Thoracic aorta (tissue), 2 donors: ENCODE results near the gene DGLUCY. TPM values are rescaled to one million over a fixed set of nuclear protein-coding genes. Genes with fewer than 3 reads are reported as not detected.

Experiments used
- ATAC-seq: fragments of 150-250 bp; one replicate; pipeline ENCODE4 v1.8.0; 2017; ENCODE audit warnings: low read depth; ENCODE audit not compliant: insufficient number of reproducible peaks, low FRiP score
- DNase-seq: peaks from one replicate; pipeline ENCODE4 v3.0.0-alpha.2; 2020; ENCODE audit warnings: low spot score
- H3K27ac ChIP-seq, 2 donors: fragments of 200-600 bp; sonication (generic); 1 replicate in 1 of 2; 2 replicates in 1 of 2; pipeline ENCODE4 v1.5.1; 2016; ENCODE audit warnings: mild to moderate bottlenecking in 2 of 2, moderate library complexity in 2 of 2
- H3K27me3 ChIP-seq: fragments of 200-600 bp; sonication (generic); replicated peaks from 2 replicates; pipeline ENCODE4 v1.6.0; 2016; ENCODE audit warnings: mild to moderate bottlenecking; ENCODE audit not compliant: insufficient read depth
- H3K36me3 ChIP-seq: fragments of 200-600 bp; sonication (generic); one replicate; pipeline ENCODE4 v1.5.1; 2016
- H3K4me1 ChIP-seq, 2 donors: fragments of 200-600 bp; sonication (generic); 1 replicate in 1 of 2; 2 replicates in 1 of 2; pipeline versions ENCODE4 v1.5.1 to v1.6.0; 2016; ENCODE audit warnings: low read depth in 2 of 2, mild to moderate bottlenecking in 1 of 2; ENCODE audit not compliant: control insufficient read depth in 1 of 2
- H3K4me3 ChIP-seq: fragments of 200-600 bp; sonication (generic); 2 replicates; pipeline ENCODE4 v1.5.1; 2016; ENCODE audit warnings: mild to moderate bottlenecking
- H3K9me3 ChIP-seq: fragments of 200-600 bp; sonication (generic); 2 replicates; pipeline ENCODE4 v1.5.1; 2016
- CTCF ChIP-seq: fragments of 200-600 bp; sonication (generic); IDR thresholded peaks from one replicate; pipeline ENCODE4 v1.5.1; 2019; ENCODE audit warnings: antibody characterized with exemption
- total RNA-seq, 2 donors: library from RNA; depleted of rRNA; stranded (reverse); fragments of >200 nt; gene quantifications; one replicate each; pipeline versions ENCODE4 v1.1.0 to v1.2.3, GENCODE V29; 2016

The DGLUCY gene
- total RNA-seq, 2 donors from 2014 or later = 24.4 to 36.7 TPM

- no peak for TF ChIP-seq CTCF
- ATAC-seq (no peak), DNase-seq (peak; percentile 83)
- Histone ChIP-seq H3K27me3 (no peaks in the 10 kb centered on the region), H3K36me3 (no peaks in the 10 kb centered on the region), H3K9me3 (no peaks in the 10 kb centered on the region), H3K27ac (peak overlapping the region; percentile 9 to 43), H3K4me3 (no peak overlapping the region), H3K4me1 (peaks cover 13 to 22% of the 10 kb centered on the region in 2 donors)
Observed at GRCh38 chr14:91143862-91144261, 30.0 kb downstream of the DGLUCY start.

- Histone ChIP-seq H3K4me1 (peaks cover 15 to 27% of the 10 kb centered on the region in 2 donors), H3K27me3 (no peaks in the 10 kb centered on the region), H3K27ac (peak overlapping the region; percentile 9 to 43), H3K9me3 (no peaks in the 10 kb centered on the region), H3K4me3 (no peak overlapping the region), H3K36me3 (no peaks in the 10 kb centered on the region)
- TF ChIP-seq CTCF = no peak
- no peak for DNase-seq
- peak; percentile 54 for ATAC-seq
Observed at GRCh38 chr14:91144425-91145145, 30.7 kb downstream of the DGLUCY start.

- Histone ChIP-seq H3K9me3 (no peaks in the 10 kb centered on the region), H3K27me3 (no peaks in the 10 kb centered on the region), H3K27ac (no peak overlapping the region), H3K4me3 (no peak overlapping the region), H3K4me1 (peaks cover 15 to 27% of the 10 kb centered on the region in 2 donors), H3K36me3 (no peaks in the 10 kb centered on the region)
- no peak for ATAC-seq
- no peak for DNase-seq
- TF ChIP-seq CTCF = no peak
Observed at GRCh38 chr14:91145391-91146160, 31.7 kb downstream of the DGLUCY start.

GRCh38 chr14:91146661-91147060, 32.8 kb downstream of the DGLUCY start:
- Histone ChIP-seq H3K4me3 (no peak overlapping the region), H3K9me3 (no peaks in the 10 kb centered on the region), H3K4me1 (peaks cover 15 to 27% of the 10 kb centered on the region in 2 donors), H3K27me3 (no peaks in the 10 kb centered on the region), H3K27ac (no peak overlapping the region), H3K36me3 (no peaks in the 10 kb centered on the region)
- ATAC-seq = no peak
- TF ChIP-seq CTCF = no peak
- no peak for DNase-seq

- TF ChIP-seq CTCF = no peak
- Histone ChIP-seq H3K36me3 (no peaks in the 10 kb centered on the region), H3K27me3 (no peaks in the 10 kb centered on the region), H3K4me3 (no peak overlapping the region), H3K27ac (peak overlapping the region in 1 of 2 donors; percentile 40), H3K4me1 (peaks cover 7 to 12% of the 10 kb centered on the region in 2 donors), H3K9me3 (no peaks in the 10 kb centered on the region)
- ATAC-seq (peak; percentile 84), DNase-seq (peak; percentile 46)
Observed at GRCh38 chr14:91149462-91149861, 35.6 kb downstream of the DGLUCY start.
